Measurements from ENCODE around the gene CPNE4.

GRCh38 chr3:131546441-131546840 lies 488.4 kb downstream of the CPNE4 start:
- no peak for TF ChIP-seq CTCF (IDR thresholded peaks at IDR 0.05; ENCODE audit: low read length)
- TF ChIP-seq EZH2 (optimal IDR thresholded peaks at IDR 0.05; ENCODE audit: low read depth, low read length) = no peak
- no peak for TF ChIP-seq EZH2phosphoT487 (IDR thresholded peaks at IDR 0.05; ENCODE audit: low read length)
